SU-DHL-6 (cell line): ENCODE measurements around the gene TMEM131L.
A peak's percentile ranks its signal among the peaks of the same experiment; 100 is the strongest.

ENCODE experiments used
- H2AFZ ChIP-seq: fragments of 200-600 bp; sonication (generic); 2 replicates; pipeline ENCODE4 v1.6.1; 2014; ENCODE audit warnings: low read depth, mild to moderate bottlenecking, moderate library complexity, mixed read lengths, antibody characterized with exemption, low read length; ENCODE audit not compliant: severe bottlenecking
- H3F3A ChIP-seq: fragments of 200-600 bp; shearing (Covaris generic); 2 replicates; pipeline ENCODE4 v1.6.0; 2016; ENCODE audit warnings: antibody characterized with exemption, mild to moderate bottlenecking; ENCODE audit not compliant: insufficient read depth
- H3K27ac ChIP-seq: fragments of 200-600 bp; sonication (generic); 2 replicates; pipeline ENCODE4 v1.5.1; 2016; ENCODE audit warnings: low read depth, mild to moderate bottlenecking, low read length, moderate library complexity, mixed read lengths
- H3K27me3 ChIP-seq: fragments of 200-600 bp; sonication (generic), shearing (Covaris generic); 2 replicates; pipeline ENCODE4 v1.6.0; 2014; ENCODE audit warnings: mild to moderate bottlenecking, low read length
- H3K36me3 ChIP-seq: fragments of 200-600 bp; sonication (generic); 2 replicates; pipeline ENCODE4 v1.6.1; 2014; ENCODE audit warnings: mild to moderate bottlenecking, low read length, mixed read lengths
- H3K4me2 ChIP-seq: fragments of 300-600, 200-600 bp; shearing (Covaris generic), sonication (generic); 2 replicates; pipeline ENCODE4 v1.6.0; 2014; ENCODE audit warnings: low read length, low read depth, mild to moderate bottlenecking; ENCODE audit not compliant: poor library complexity, severe bottlenecking
- H3K4me3 ChIP-seq: fragments of 200-600 bp; sonication (generic); 2 replicates; pipeline ENCODE4 v1.5.1; 2014; ENCODE audit warnings: antibody characterized with exemption, low read length, mild to moderate bottlenecking, mixed read lengths; ENCODE audit not compliant: insufficient read depth, poor library complexity, severe bottlenecking
- H3K79me2 ChIP-seq: fragments of 200-600 bp; sonication (generic); 2 replicates; pipeline ENCODE4 v1.6.1; 2014; ENCODE audit warnings: mild to moderate bottlenecking, low read length, moderate library complexity; ENCODE audit not compliant: insufficient read depth
- H3K9ac ChIP-seq: fragments of 200-600 bp; sonication (generic); 2 replicates; pipeline ENCODE4 v1.7.0; 2014; ENCODE audit warnings: mild to moderate bottlenecking, low read length
- H3K9me2 ChIP-seq: fragments of 200-600 bp; sonication (generic); replicated peaks from 2 replicates; pipeline ENCODE4 v1.6.1; 2014; ENCODE audit warnings: low read length; ENCODE audit not compliant: insufficient read depth
- H3K9me3 ChIP-seq: fragments of 200-600 bp; sonication (generic); 2 replicates; pipeline ENCODE4 v1.6.1; 2014; ENCODE audit warnings: low read length, mixed read lengths; ENCODE audit not compliant: insufficient read depth
- H4K20me1 ChIP-seq: fragments of 200-600 bp; sonication (generic); 2 replicates; pipeline ENCODE4 v1.6.1; 2014; ENCODE audit warnings: low read depth, mild to moderate bottlenecking, antibody characterized with exemption, low read length, moderate library complexity, mixed read lengths
- EZH2phosphoT487 ChIP-seq: fragments of 200-600 bp; sonication (generic), shearing (Covaris generic); conservative IDR thresholded peaks from 2 replicates; pipeline ENCODE4 v1.6.1; 2018; ENCODE audit warnings: mild to moderate bottlenecking, antibody characterized with exemption, low read length, moderate library complexity, mixed read lengths
- TF ChIP-seq, protein P1 (sequence below): fragments of 200-600 bp; sonication (generic); IDR thresholded peaks from one replicate; pipeline ENCODE4 v1.5.1; 2017; ENCODE audit warnings: antibody characterized with exemption, mild to moderate bottlenecking, low read length, moderate library complexity; ENCODE audit not compliant: insufficient read depth, poor library complexity, severe bottlenecking

Gene TMEM131L

DNA sequence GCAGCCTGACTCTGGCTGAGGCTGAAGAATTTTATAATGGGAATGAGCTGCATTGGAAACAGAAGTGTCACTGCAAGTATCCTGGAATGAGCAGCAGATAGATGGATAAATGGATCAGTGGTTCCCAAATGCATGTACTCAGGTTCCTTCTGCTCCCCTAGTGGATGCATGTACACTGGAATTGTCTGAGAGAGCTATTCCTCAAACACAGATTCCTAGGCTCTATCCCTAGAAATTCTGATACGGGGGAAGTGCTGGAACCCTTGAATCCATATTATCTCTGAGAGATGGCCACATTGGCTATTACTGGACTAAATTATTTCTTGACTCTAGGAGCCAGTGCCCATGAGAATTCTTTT is 64.8 kb downstream of the TMEM131L start:
- Histone ChIP-seq H3F3A (peaks cover 39% of the 10 kb centered on the region), H2AFZ (no peak overlapping the region), H3K9me3 (no peaks in the 10 kb centered on the region), H3K27ac (peak overlapping the region; percentile 60; the same call in 1 of the 2 replicates), H3K9ac (no peak overlapping the region), H3K4me2 (no peak overlapping the region), H3K36me3 (peaks cover 12% of the 10 kb centered on the region; the same call in 1 of the 2 replicates), H3K27me3 (no peaks in the 10 kb centered on the region), H3K9me2 (no peaks in the 10 kb centered on the region), H3K4me3 (no peak overlapping the region), H4K20me1 (peaks cover 31% of the 10 kb centered on the region; the same call in 1 of the 2 replicates), H3K79me2 (peaks cover 100% of the 10 kb centered on the region)
- TF ChIP-seq EZH2phosphoT487: no peak
- TF ChIP-seq, protein P1, sequence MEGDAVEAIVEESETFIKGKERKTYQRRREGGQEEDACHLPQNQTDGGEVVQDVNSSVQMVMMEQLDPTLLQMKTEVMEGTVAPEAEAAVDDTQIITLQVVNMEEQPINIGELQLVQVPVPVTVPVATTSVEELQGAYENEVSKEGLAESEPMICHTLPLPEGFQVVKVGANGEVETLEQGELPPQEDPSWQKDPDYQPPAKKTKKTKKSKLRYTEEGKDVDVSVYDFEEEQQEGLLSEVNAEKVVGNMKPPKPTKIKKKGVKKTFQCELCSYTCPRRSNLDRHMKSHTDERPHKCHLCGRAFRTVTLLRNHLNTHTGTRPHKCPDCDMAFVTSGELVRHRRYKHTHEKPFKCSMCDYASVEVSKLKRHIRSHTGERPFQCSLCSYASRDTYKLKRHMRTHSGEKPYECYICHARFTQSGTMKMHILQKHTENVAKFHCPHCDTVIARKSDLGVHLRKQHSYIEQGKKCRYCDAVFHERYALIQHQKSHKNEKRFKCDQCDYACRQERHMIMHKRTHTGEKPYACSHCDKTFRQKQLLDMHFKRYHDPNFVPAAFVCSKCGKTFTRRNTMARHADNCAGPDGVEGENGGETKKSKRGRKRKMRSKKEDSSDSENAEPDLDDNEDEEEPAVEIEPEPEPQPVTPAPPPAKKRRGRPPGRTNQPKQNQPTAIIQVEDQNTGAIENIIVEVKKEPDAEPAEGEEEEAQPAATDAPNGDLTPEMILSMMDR: no peak

GRCh38 chr4:153531976-153532626 is 65.9 kb downstream of the TMEM131L start:
- Histone ChIP-seq H3K9me2 (no peaks in the 10 kb centered on the region), H3K4me3 (no peak overlapping the region), H3F3A (peaks cover 38% of the 10 kb centered on the region), H3K27ac (no peak overlapping the region), H3K9me3 (no peaks in the 10 kb centered on the region), H3K79me2 (peaks cover 100% of the 10 kb centered on the region), H3K9ac (no peak overlapping the region), H2AFZ (no peak overlapping the region), H3K36me3 (peaks cover 12% of the 10 kb centered on the region; the same call in 1 of the 2 replicates), H4K20me1 (peaks cover 32% of the 10 kb centered on the region; the same call in 1 of the 2 replicates), H3K27me3 (no peaks in the 10 kb centered on the region), H3K4me2 (no peak overlapping the region)
- TF ChIP-seq, protein P1: no peak
- no peak for TF ChIP-seq EZH2phosphoT487

DNA sequence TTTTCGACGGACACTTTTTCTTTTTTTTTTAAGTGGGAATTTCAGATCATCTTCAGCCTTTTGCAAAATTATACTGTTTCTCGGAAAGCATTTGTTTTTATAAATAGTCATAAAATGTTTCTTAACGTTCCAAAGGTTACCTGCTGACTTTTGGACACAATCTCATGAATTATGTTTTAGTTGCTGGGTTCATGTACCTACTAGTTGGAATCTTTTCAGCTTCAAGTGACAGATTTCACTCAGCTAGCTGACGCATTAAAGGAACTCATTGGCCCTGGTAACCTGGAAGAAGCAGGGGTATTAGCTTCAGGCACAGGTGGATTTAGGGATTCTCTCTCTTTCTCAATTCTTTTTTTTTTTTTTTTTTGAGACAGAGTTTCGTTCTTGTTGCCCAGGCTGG is 66.5 kb downstream of the TMEM131L start:
- Histone ChIP-seq H3K27ac (no peak overlapping the region), H3K27me3 (no peaks in the 10 kb centered on the region), H3K36me3 (peaks cover 12% of the 10 kb centered on the region; the same call in 1 of the 2 replicates), H3K4me2 (no peak overlapping the region), H4K20me1 (peaks cover 32% of the 10 kb centered on the region; the same call in 1 of the 2 replicates), H3K79me2 (peaks cover 100% of the 10 kb centered on the region), H3K9me2 (no peaks in the 10 kb centered on the region), H3K9ac (no peak overlapping the region), H3K4me3 (no peak overlapping the region), H2AFZ (no peak overlapping the region), H3F3A (peaks cover 34% of the 10 kb centered on the region), H3K9me3 (no peaks in the 10 kb centered on the region)
- no peak for TF ChIP-seq EZH2phosphoT487
- TF ChIP-seq, protein P1: no peak
